GM12878 (cell line): ENCODE measurements around the gene CC2D2B. TPM values are rescaled to one million over a fixed set of nuclear protein-coding genes. Genes with fewer than 3 reads are reported as not detected.

Source experiments
- ATAC-seq: fragments of 200-7000 bp; cut with Tn5 transposase; 3 replicates; pipeline ENCODE4 v1.9.1; 2020; ENCODE audit warnings: mild to moderate bottlenecking, moderate library complexity
- BruUV-seq: library from RNA; stranded (reverse); fragments of 400-500 nt; replicated peaks from 2 replicates; lab custom pipeline; 2021; lab: Mats Ljungman, UMichigan
- CTCF ChIA-PET: fragments of 300-600 bp; sonication (Branson Sonifier 250); formaldehyde crosslinking; extraction: SDS; loops from one replicate; lab custom pipeline; 2021; ENCODE audit warnings: inconsistent platforms; lab: Yijun Ruan, JAX
- POLR2A ChIA-PET: fragments of 350-600 bp; formaldehyde crosslinking; extraction: SDS; loops from one replicate; lab custom pipeline; 2021; ENCODE audit warnings: inconsistent platforms; lab: Charles Lee
- RAD21 ChIA-PET: fragments of 300-600 bp; sonication (Branson Sonifier 250); formaldehyde crosslinking; loops from one replicate; lab custom pipeline; 2023; ENCODE audit warnings: antibody characterized with exemption; ENCODE audit not compliant: unreplicated experiment; lab: Charles Lee
- SMC1A ChIA-PET: fragments of 300-600 bp; sonication (Branson Sonifier 250); formaldehyde crosslinking; loops from one replicate; lab custom pipeline; 2023; ENCODE audit not compliant: unreplicated experiment, uncharacterized antibody; lab: Charles Lee
- DNase-seq: peaks from one replicate; pipeline ENCODE4 v3.0.0-alpha.2; 2011; ENCODE audit warnings: low read depth, low spot score
- FAIRE-seq: peaks from 3 replicates; lab custom pipeline; 2011; peaks lifted over from hg19 to GRCh38; lab: Jason Lieb, UNC
- H2AFZ ChIP-seq: 2 replicates; pipeline ENCODE4 v1.6.0; 2011; ENCODE audit warnings: low read depth, low read length, control low read depth; ENCODE audit not compliant: control insufficient read depth
- H3K27ac ChIP-seq: 2 replicates; pipeline ENCODE4 v1.5.1; 2011; ENCODE audit warnings: control low read depth; ENCODE audit not compliant: control insufficient read depth, insufficient read depth
- H3K27me3 ChIP-seq, 2 experiments: replicated peaks in 1 of 2; 2 replicates each; pipeline versions ENCODE4 v1.6.0 to v1.6.1; 2011; ENCODE audit warnings: low read length in 1 of 2; ENCODE audit not compliant: control insufficient read depth in 2 of 2, insufficient read depth in 2 of 2
- H3K36me3 ChIP-seq, 2 experiments: 2 replicates each; pipeline ENCODE4 v1.5.1; 2011; ENCODE audit warnings: low read length in 1 of 2; ENCODE audit not compliant: control insufficient read depth in 2 of 2, insufficient read depth in 2 of 2
- H3K4me1 ChIP-seq: 2 replicates; pipeline ENCODE4 v1.6.1; 2011; ENCODE audit warnings: mild to moderate bottlenecking, low read length, moderate library complexity, mixed read lengths; ENCODE audit not compliant: control insufficient read depth, insufficient read depth
- H3K4me2 ChIP-seq: 2 replicates; pipeline ENCODE4 v1.6.0; 2011; ENCODE audit warnings: control low read depth; ENCODE audit not compliant: control insufficient read depth, insufficient read depth
- H3K4me3 ChIP-seq: fragments of 200-600 bp; sonication (generic); 2 replicates; pipeline ENCODE4 v1.5.1; 2016
- H3K79me2 ChIP-seq: 2 replicates; pipeline ENCODE4 v1.6.0; 2011; ENCODE audit warnings: low read length; ENCODE audit not compliant: control insufficient read depth, insufficient read depth
- H3K9ac ChIP-seq: 2 replicates; pipeline ENCODE4 v1.8.0; 2011; ENCODE audit warnings: low read length, control low read depth, mixed read lengths; ENCODE audit not compliant: control insufficient read depth, insufficient read depth
- H3K9me3 ChIP-seq: replicated peaks from 3 replicates; pipeline ENCODE4 v1.5.1; 2011; ENCODE audit warnings: mild to moderate bottlenecking, low read length; ENCODE audit not compliant: control insufficient read depth, insufficient read depth
- H4K20me1 ChIP-seq: 2 replicates; pipeline ENCODE4 v1.6.0; 2011; ENCODE audit not compliant: control insufficient read depth, insufficient read depth
- FOXK2 ChIP-seq: fragments of 450-650 bp; IDR thresholded peaks from 2 replicates; pipeline ENCODE4 v1.6.1; 2017; ENCODE audit warnings: mild to moderate bottlenecking, moderate library complexity
- HSF1 ChIP-seq: fragments of 150-350 bp; IDR thresholded peaks from 2 replicates; pipeline ENCODE4 v1.6.1; 2014; ENCODE audit warnings: mild to moderate bottlenecking, low read depth, low read length
- JUND ChIP-seq: IDR thresholded peaks from 2 replicates; pipeline ENCODE4 v1.6.1; 2012; ENCODE audit warnings: low read depth, mild to moderate bottlenecking, low read length, improper control_type of control experiment, moderate library complexity
- PML ChIP-seq: IDR thresholded peaks from 2 replicates; pipeline ENCODE4 v1.6.1; 2012; ENCODE audit warnings: low read length, inconsistent platforms
- RELA ChIP-seq: fragments of 450-650 bp; IDR thresholded peaks from 2 replicates; pipeline ENCODE4 v1.8.0; 2014; ENCODE audit warnings: borderline replicate concordance; ENCODE audit not compliant: partially characterized antibody
- RUNX3 ChIP-seq: IDR thresholded peaks from 2 replicates; pipeline ENCODE4 v1.6.1; 2012; ENCODE audit warnings: low read length, inconsistent platforms
- SMAD1 ChIP-seq: fragments of 450-650 bp; IDR thresholded peaks from 2 replicates; pipeline ENCODE4 v1.6.1; 2018; ENCODE audit warnings: mild to moderate bottlenecking, low read depth; ENCODE audit not compliant: partially characterized antibody
- SP1 ChIP-seq: IDR thresholded peaks from one replicate; pipeline ENCODE4 v1.6.1; 2011; ENCODE audit warnings: low read depth, low read length
- SUZ12 ChIP-seq: fragments of 200-600 bp; sonication (generic); IDR thresholded peaks from one replicate; pipeline ENCODE4 v1.6.1; 2018; ENCODE audit warnings: antibody characterized with exemption, mild to moderate bottlenecking; ENCODE audit not compliant: unreplicated experiment
- ZBTB11 ChIP-seq: fragments of 450-650 bp; formaldehyde crosslinking; IDR thresholded peaks from 2 replicates; pipeline ENCODE4 v1.5.0; 2022; ENCODE audit warnings: mild to moderate bottlenecking, missing genetic modification characterization
- WGBS: methylation state at CpG from one replicate; pipeline ENCODE4 v1.1.6; 2016; ENCODE audit warnings: low lambda C conversion rate; ENCODE audit not compliant: insufficient replicate concordance, insufficient coverage; ENCODE audit errors: missing lambda C conversion rate; 5-methylcytosine and 5-hydroxymethylcytosine counted together
- in situ Hi-C: fragments of 300-500 bp; cut with MboI; formaldehyde crosslinking; loops from 9 replicates; pipeline ENCODE4 v1.14.3; 2018; ENCODE audit warnings: mixed read lengths
- intact Hi-C: fragments of 100-400 bp; cut with micrococcal nuclease; formaldehyde crosslinking; loops from one replicate; pipeline ENCODE4 v1.14.2; 2022; ENCODE audit not compliant: unreplicated experiment
- polyA plus RNA-seq, 11 experiments: library from polyadenylated mRNA; depleted of rRNA in 4 of 11; unstranded in 6 of 11; stranded (reverse) in 5 of 11; fragments of >200 nt; fragmentation: Nextera tagmentation in 4 of 11; fragmentation: Illumina TruSeq in 1 of 11; extraction: Ambion mirVana in 4 of 11; extraction: Trizol in 1 of 11; gene quantifications; 1 replicate in 1 of 11; 2 replicates in 10 of 11; pipeline versions ENCODE4 v1.2.1 to v1.2.3, GENCODE V29; 2011 to 2016; ENCODE audit warnings: inconsistent platforms in 2 of 11, missing spikeins in 2 of 11, low read depth in 1 of 11
- total RNA-seq, 4 experiments: library from RNA; depleted of rRNA in 3 of 4; stranded (reverse); fragments of >200 nt in 3 of 4; fragmentation: Illumina TruSeq in 1 of 4; extraction: Trizol in 1 of 4; gene quantifications; 2 replicates each; pipeline versions ENCODE4 v1.2.1 to v1.2.3, GENCODE V29; 2013 to 2021
- TF ChIP-seq, protein P1 (sequence below): fragments of 450-650 bp; IDR thresholded peaks from 2 replicates; pipeline ENCODE4 v1.6.1; 2017; ENCODE audit warnings: low read depth, mild to moderate bottlenecking, moderate library complexity
- TF ChIP-seq, protein P2 (sequence below): IDR thresholded peaks from 2 replicates; pipeline ENCODE4 v1.6.1; 2011; ENCODE audit warnings: low read depth, mild to moderate bottlenecking, low read length, moderate library complexity, borderline replicate concordance; ENCODE audit errors: extremely low read depth
- TF ChIP-seq, protein P3 (sequence below): IDR thresholded peaks from 2 replicates; pipeline ENCODE4 v1.6.1; 2011; ENCODE audit warnings: low read depth, low read length, improper control_type of control experiment, borderline replicate concordance

The CC2D2B gene
- total and polyA plus RNA-seq, 10 of the 15 experiments (the other 5 are each of a cell fraction or from before 2014, with no cell fraction given): 0.42 to 2.8 (median 0.78) TPM

DNA sequence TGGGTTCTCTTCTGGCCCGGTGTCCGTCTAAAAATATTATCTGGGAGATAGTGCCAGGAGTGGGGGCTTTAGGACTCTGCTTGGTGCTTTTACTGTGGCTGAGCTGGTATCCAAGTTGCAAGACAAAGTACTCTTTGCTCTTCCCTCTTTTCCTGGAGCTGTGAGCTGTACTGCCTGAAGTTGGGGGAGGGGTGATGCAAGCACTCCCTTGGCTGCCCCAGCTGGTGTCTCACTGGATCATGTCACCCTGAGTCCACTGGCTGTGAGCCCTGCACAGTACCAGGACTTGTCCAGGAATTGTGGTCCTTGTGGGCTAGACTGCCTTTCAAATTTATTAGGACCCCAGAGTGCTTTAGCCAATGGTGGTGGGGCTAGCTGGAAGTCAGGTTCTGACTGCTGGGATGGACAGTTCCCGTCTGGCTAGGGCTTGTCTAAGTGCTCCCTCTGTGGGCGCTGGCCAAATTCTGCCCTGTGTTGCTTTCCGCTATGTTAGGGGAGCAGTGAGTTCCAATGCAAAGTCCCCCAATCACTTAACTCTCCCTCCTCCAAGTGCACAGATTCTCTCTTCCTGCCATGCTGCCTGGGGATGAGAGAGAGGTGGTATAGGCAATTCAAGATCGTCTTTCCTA lies 13.1 kb downstream of the CC2D2B start (continued):
- TF ChIP-seq RUNX3: no peak

GRCh38 chr10:95925033-95925432 lies 17.3 kb downstream of the CC2D2B start:
- CTCF ChIA-PET: interaction anchor here (1.0 to 1.4 kb wide), 2 partner anchors 7 to 231 kb away, joined by 3 read pairs; partner anchors contain the start of gene TCTN3
- H3K4me1 ChIP-seq: no peaks in the 10 kb centered on the region
- ATAC-seq: no peak
- TF ChIP-seq FOXK2 (no peak), JUND (no peak), SUZ12 (no peak), HSF1 (no peak), SP1 (no peak), ZBTB11 (CRISPR knock-in tag) (no peak), PML (no peak), SMAD1 (no peak), RELA (no peak)
- TF ChIP-seq, protein P1, sequence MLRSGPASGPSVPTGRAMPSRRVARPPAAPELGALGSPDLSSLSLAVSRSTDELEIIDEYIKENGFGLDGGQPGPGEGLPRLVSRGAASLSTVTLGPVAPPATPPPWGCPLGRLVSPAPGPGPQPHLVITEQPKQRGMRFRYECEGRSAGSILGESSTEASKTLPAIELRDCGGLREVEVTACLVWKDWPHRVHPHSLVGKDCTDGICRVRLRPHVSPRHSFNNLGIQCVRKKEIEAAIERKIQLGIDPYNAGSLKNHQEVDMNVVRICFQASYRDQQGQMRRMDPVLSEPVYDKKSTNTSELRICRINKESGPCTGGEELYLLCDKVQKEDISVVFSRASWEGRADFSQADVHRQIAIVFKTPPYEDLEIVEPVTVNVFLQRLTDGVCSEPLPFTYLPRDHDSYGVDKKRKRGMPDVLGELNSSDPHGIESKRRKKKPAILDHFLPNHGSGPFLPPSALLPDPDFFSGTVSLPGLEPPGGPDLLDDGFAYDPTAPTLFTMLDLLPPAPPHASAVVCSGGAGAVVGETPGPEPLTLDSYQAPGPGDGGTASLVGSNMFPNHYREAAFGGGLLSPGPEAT: no peak
- TF ChIP-seq, protein P2, sequence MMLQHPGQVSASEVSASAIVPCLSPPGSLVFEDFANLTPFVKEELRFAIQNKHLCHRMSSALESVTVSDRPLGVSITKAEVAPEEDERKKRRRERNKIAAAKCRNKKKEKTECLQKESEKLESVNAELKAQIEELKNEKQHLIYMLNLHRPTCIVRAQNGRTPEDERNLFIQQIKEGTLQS: no peak
- TF ChIP-seq, protein P3, sequence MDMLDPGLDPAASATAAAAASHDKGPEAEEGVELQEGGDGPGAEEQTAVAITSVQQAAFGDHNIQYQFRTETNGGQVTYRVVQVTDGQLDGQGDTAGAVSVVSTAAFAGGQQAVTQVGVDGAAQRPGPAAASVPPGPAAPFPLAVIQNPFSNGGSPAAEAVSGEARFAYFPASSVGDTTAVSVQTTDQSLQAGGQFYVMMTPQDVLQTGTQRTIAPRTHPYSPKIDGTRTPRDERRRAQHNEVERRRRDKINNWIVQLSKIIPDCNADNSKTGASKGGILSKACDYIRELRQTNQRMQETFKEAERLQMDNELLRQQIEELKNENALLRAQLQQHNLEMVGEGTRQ: no peak

More at GRCh38 chr10:95925033-95925432, 17.3 kb downstream of the CC2D2B start:
- no peaks in the 10 kb centered on the region for H3K9me3 ChIP-seq
- FAIRE-seq: no peak
- WGBS: 97% methylated on average over 3 of the region's 3 CpGs
- H3K9ac ChIP-seq: no peak overlapping the region
- BruUV-seq: no TSS peak
- RAD21 ChIA-PET: interaction anchor here (1.6 kb wide), 1 partner anchor 231 kb away, joined by 7 read pairs; the partner anchor contains the start of gene TCTN3
- intact Hi-C loops: no loop called here
- no peaks in the 10 kb centered on the region for H3K27me3 ChIP-seq
- H3K4me3 ChIP-seq: no peak overlapping the region
- no peak overlapping the region for H3K4me2 ChIP-seq
- DNase-seq: no peak
- no peaks in the 10 kb centered on the region for H4K20me1 ChIP-seq
- no peaks in the 10 kb centered on the region for H3K36me3 ChIP-seq
- no peak overlapping the region for H3K27ac ChIP-seq
- SMC1A ChIA-PET: interaction anchor here (0.8 to 1.1 kb wide), 2 partner anchors 10 to 12 kb away, joined by 3 to 4 read pairs; no protein-coding TSS in a partner anchor
- in situ Hi-C loops: no loop called here
- H3K79me2 ChIP-seq: no peaks in the 10 kb centered on the region
- POLR2A ChIA-PET: interaction anchor here (0.6 kb wide), 1 partner anchor 107 kb away, joined by 3 read pairs; no protein-coding TSS in a partner anchor
- H2AFZ ChIP-seq: no peak overlapping the region
